A549 (cell line): Measurements from ENCODE around the gene CIART. TPM values are rescaled to one million over a fixed set of nuclear protein-coding genes. Genes with fewer than 3 reads are reported as not detected.

Source experiments
- ATAC-seq, 2 experiments: fragments of 200-7000 bp in 1 of 2; fragments of >200 bp in 1 of 2; cut with Nextera tagmentation in 1 of 2; cut with Tn5 transposase in 1 of 2; 3 replicates each; pipeline versions ENCODE4 v1.8.0 to v1.9.1; 2018 to 2020; ENCODE audit warnings: mild to moderate bottlenecking in 1 of 2, moderate library complexity in 1 of 2
- CTCF ChIA-PET: fragments of 300-600 bp; sonication (Branson Sonifier 250); formaldehyde crosslinking; extraction: SDS; loops from one replicate; lab custom pipeline; 2021; ENCODE audit warnings: antibody characterized with exemption, inconsistent platforms; lab: Yijun Ruan, JAX
- POLR2A ChIA-PET: fragments of 350-600 bp; formaldehyde crosslinking; extraction: SDS; loops from one replicate; lab custom pipeline; 2021; ENCODE audit warnings: antibody characterized with exemption, inconsistent platforms; lab: Yijun Ruan, JAX
- DNase-seq, 2 experiments: peaks; one replicate each; pipeline versions ENCODE4 v3.0.0 to v3.0.0-alpha.2; 2011 to 2016; ENCODE audit warnings: low read depth in 1 of 2, low spot score in 1 of 2
- FAIRE-seq: peaks from 2 replicates; lab custom pipeline; 2011; peaks lifted over from hg19 to GRCh38; lab: Jason Lieb, UNC
- H3K27ac ChIP-seq, 2 experiments: fragments of >200 bp; sonication (Bioruptor Twin); formaldehyde crosslinking; 3 replicates each; pipeline ENCODE4 v1.5.1; 2016 to 2017
- H3K4me1 ChIP-seq: fragments of >200 bp; sonication (Bioruptor Twin); formaldehyde crosslinking; 3 replicates; pipeline ENCODE4 v1.6.1; 2016
- H3K4me2 ChIP-seq: fragments of >200 bp; sonication (Bioruptor Twin); formaldehyde crosslinking; 3 replicates; pipeline ENCODE4 v1.6.1; 2016
- H3K4me3 ChIP-seq: fragments of >200 bp; sonication (Bioruptor Twin); formaldehyde crosslinking; 3 replicates; pipeline ENCODE4 v1.5.1; 2016
- H3K9me3 ChIP-seq: fragments of >200 bp; sonication (Bioruptor Twin); formaldehyde crosslinking; 3 replicates; pipeline ENCODE4 v1.6.1; 2016
- ATOH8 ChIP-seq: fragments of 250-450 bp; sonication (Bioruptor Pico); IDR thresholded peaks from 2 replicates; pipeline ENCODE4 v1.5.0; 2020; ENCODE audit warnings: low read depth, mild to moderate bottlenecking, moderate library complexity
- CBX2 ChIP-seq: fragments of 200-600 bp; sonication (generic); IDR thresholded peaks from 2 replicates; pipeline ENCODE4 v1.6.1; 2016; ENCODE audit warnings: low read depth, mild to moderate bottlenecking, borderline replicate concordance
- CBX8 ChIP-seq: fragments of 200-600 bp; sonication (generic); IDR thresholded peaks from 2 replicates; pipeline ENCODE4 v1.6.1; 2016
- CTCF ChIP-seq: fragments of >200 bp; sonication (Bioruptor Twin); formaldehyde crosslinking; IDR thresholded peaks from 3 replicates; pipeline ENCODE4 v1.5.1; 2016
- EHMT2 ChIP-seq: fragments of 200-600 bp; sonication (generic); IDR thresholded peaks from 2 replicates; pipeline ENCODE4 v1.6.1; 2016; ENCODE audit warnings: antibody characterized with exemption, low read depth, mild to moderate bottlenecking, moderate library complexity
- EP300 ChIP-seq, 2 experiments: fragments of >200 bp; sonication (Bioruptor Twin); formaldehyde crosslinking; IDR thresholded peaks; 2 replicates in 1 of 2; 3 replicates in 1 of 2; pipeline ENCODE4 v1.6.1; 2016 to 2017
- FOSL2 ChIP-seq, 2 experiments: fragments of 450-650 bp in 1 of 2; fragments of >200 bp in 1 of 2; sonication (Bioruptor Twin) in 1 of 2; formaldehyde crosslinking; IDR thresholded peaks; 2 replicates each; pipeline versions ENCODE4 v1.5.0 to v1.6.1; 2016 to 2020; ENCODE audit warnings: mild to moderate bottlenecking in 1 of 2, moderate library complexity in 1 of 2
- FOXS1 ChIP-seq: fragments of 250-450 bp; sonication (Bioruptor Pico); IDR thresholded peaks from 2 replicates; pipeline ENCODE4 v1.5.0; 2020; ENCODE audit warnings: mild to moderate bottlenecking, moderate library complexity
- HES2 ChIP-seq: fragments of >200 bp; sonication (Bioruptor Twin); formaldehyde crosslinking; IDR thresholded peaks from 2 replicates; pipeline ENCODE4 v1.6.1; 2016
- HOXA7 ChIP-seq: fragments of 250-450 bp; sonication (Bioruptor Pico); IDR thresholded peaks from 2 replicates; pipeline ENCODE4 v1.5.0; 2020; ENCODE audit warnings: mild to moderate bottlenecking, moderate library complexity
- JUN ChIP-seq, 2 experiments: fragments of >200 bp; sonication (Bioruptor Twin); formaldehyde crosslinking; IDR thresholded peaks; 2 replicates in 1 of 2; 3 replicates in 1 of 2; pipeline ENCODE4 v1.6.1; 2016 to 2017
- MAZ ChIP-seq: fragments of 150-350 bp; IDR thresholded peaks from 2 replicates; pipeline ENCODE4 v1.6.1; 2014; ENCODE audit warnings: antibody characterized with exemption, low read depth, low read length, borderline replicate concordance
- MYC ChIP-seq: IDR thresholded peaks from 2 replicates; pipeline ENCODE4 v1.6.1; 2012; ENCODE audit warnings: mild to moderate bottlenecking, inconsistent platforms, low read length, improper control_type of control experiment, borderline replicate concordance
- NPAS2 ChIP-seq: fragments of 250-450 bp; sonication (Bioruptor Pico); IDR thresholded peaks from 2 replicates; pipeline ENCODE4 v1.8.0; 2022; ENCODE audit warnings: mild to moderate bottlenecking, moderate library complexity, borderline replicate concordance
- NR3C1 ChIP-seq: fragments of >200 bp; sonication (Bioruptor Twin); formaldehyde crosslinking; IDR thresholded peaks from 3 replicates; pipeline ENCODE4 v1.6.1; 2017
- PHF8 ChIP-seq: fragments of 200-600 bp; sonication (generic); IDR thresholded peaks from 2 replicates; pipeline ENCODE4 v1.6.1; 2016; ENCODE audit warnings: low read depth, mild to moderate bottlenecking, antibody characterized with exemption, moderate library complexity, borderline replicate concordance
- RAD21 ChIP-seq, 2 experiments: fragments of >200 bp in 1 of 2; sonication (Bioruptor Twin) in 1 of 2; formaldehyde crosslinking in 1 of 2; IDR thresholded peaks in 1 of 2; conservative IDR thresholded peaks in 1 of 2; 2 replicates in 1 of 2; 3 replicates in 1 of 2; pipeline ENCODE4 v1.6.1; 2012 to 2018; ENCODE audit warnings: inconsistent platforms in 1 of 2
- RARB ChIP-seq: fragments of 250-450 bp; sonication (Bioruptor Pico); IDR thresholded peaks from 2 replicates; pipeline ENCODE4 v1.8.0; 2021; ENCODE audit warnings: mild to moderate bottlenecking, moderate library complexity
- REST ChIP-seq: fragments of 200-600 bp; sonication (generic); IDR thresholded peaks from 2 replicates; pipeline ENCODE4 v1.6.1; 2016; ENCODE audit warnings: antibody characterized with exemption, mild to moderate bottlenecking, moderate library complexity
- RFX5 ChIP-seq: fragments of 450-650 bp; IDR thresholded peaks from 2 replicates; pipeline ENCODE4 v1.7.1; 2014; ENCODE audit warnings: antibody characterized with exemption, mild to moderate bottlenecking, moderate library complexity
- RNF2 ChIP-seq: fragments of 200-600 bp; sonication (generic); IDR thresholded peaks from 2 replicates; pipeline ENCODE4 v1.6.1; 2016; ENCODE audit warnings: low read depth, mild to moderate bottlenecking, antibody characterized with exemption, moderate library complexity, borderline replicate concordance
- SMC3 ChIP-seq: fragments of >200 bp; sonication (Bioruptor Twin); formaldehyde crosslinking; IDR thresholded peaks from 3 replicates; pipeline ENCODE4 v1.6.1; 2018; ENCODE audit warnings: inconsistent platforms
- USF2 ChIP-seq: fragments of 450-650 bp; IDR thresholded peaks from 2 replicates; pipeline ENCODE4 v1.6.1; 2014; ENCODE audit warnings: antibody characterized with exemption
- ZC3H11A ChIP-seq: fragments of 450-650 bp; IDR thresholded peaks from 2 replicates; pipeline ENCODE4 v1.6.1; 2014; ENCODE audit warnings: antibody characterized with exemption, mild to moderate bottlenecking
- ZFP36 ChIP-seq: fragments of 450-650 bp; IDR thresholded peaks from 2 replicates; pipeline ENCODE4 v1.6.1; 2014; ENCODE audit warnings: borderline replicate concordance; ENCODE audit not compliant: partially characterized antibody
- ZSCAN20 ChIP-seq: fragments of 250-450 bp; sonication (Bioruptor Pico); IDR thresholded peaks from 2 replicates; pipeline ENCODE4 v1.8.0; 2022; ENCODE audit warnings: mild to moderate bottlenecking, moderate library complexity
- WGBS: methylation state at CpG from one replicate; pipeline ENCODE4 v1.1.6; 2017; ENCODE audit errors: missing lambda C conversion rate; 5-methylcytosine and 5-hydroxymethylcytosine counted together
- polyA plus RNA-seq, 4 experiments: library from polyadenylated mRNA; depleted of rRNA in 3 of 4; stranded (reverse); fragments of >200 nt; fragmentation: RNase III in 1 of 4; extraction: RNeasy Plus Mini Kit Qiagen cat#74134 plus additional on column Dnase treatment in 1 of 4; gene quantifications; 2 replicates in 3 of 4; 3 replicates in 1 of 4; pipeline ENCODE4 v1.2.3, GENCODE V29; 2011 to 2017

CIART gene
- polyA plus RNA-seq, 2 of the 4 experiments (the other 2 are of a cell fraction): 0.48 to 1.3 TPM

- no peak for TF ChIP-seq ZC3H11A
- no peak for TF ChIP-seq JUN (IDR thresholded peaks at IDR 0.05)
- TF ChIP-seq ATOH8 (CRISPR knock-in tag): no peak
- peak; percentile 72 to 74 for TF ChIP-seq RAD21 (conservative IDR thresholded peaks at IDR 0.05 in 1 of 2, IDR thresholded peaks at IDR 0.05 in 1 of 2)
- no peak for TF ChIP-seq CBX8
- no peak for TF ChIP-seq FOSL2 (IDR thresholded peaks at IDR 0.05)
- TF ChIP-seq FOSL2 (CRISPR knock-in tag; IDR thresholded peaks at IDR 0.05): no peak
- TF ChIP-seq RARB (CRISPR knock-in tag): no peak
- TF ChIP-seq USF2: no peak
- no peak for TF ChIP-seq EHMT2
These were observed 1.1 kb upstream of the CIART start (continued) for GRCh38 chr1:150281221-150281757.

GRCh38 chr1:150282558-150282958 is 204 bp downstream of the CIART start:
- DNase-seq (no peak), FAIRE-seq (no peak), ATAC-seq (no peak)
- TF ChIP-seq ZSCAN20 (CRISPR knock-in tag) (no peak), NPAS2 (CRISPR knock-in tag) (0 out of 2 replicates have a peak, but pooled peaks have one; percentile 3)
- H3K4me2 ChIP-seq: peak overlapping the region; percentile 95
- H3K4me3 ChIP-seq: peak overlapping the region; percentile 52
- peak overlapping the region; percentile 77 to 78; a peak in 5 of 6 replicates for H3K27ac ChIP-seq
- peaks cover 13% of the 10 kb centered on the region; the same call in 2 of the 3 replicates for H3K4me1 ChIP-seq
- H3K9me3 ChIP-seq: no peaks in the 10 kb centered on the region; the same call in 2 of the 3 replicates
- CTCF ChIA-PET: interaction anchor here (1.4 to 13.0 kb wide), 3 partner anchors 10 to 29 kb away, joined by 3 to 172 read pairs (median 6); partner anchors contain the start of gene CA14
- POLR2A ChIA-PET: no interaction called here
- 70% methylated on average over 21 of the region's 21 CpGs for WGBS

- ChIA-PET CTCF (interaction anchor here (13.0 kb wide), 1 partner anchor 30 kb away, joined by 172 read pairs; the partner anchor contains the start of gene CA14), POLR2A (no interaction called here)
- FAIRE-seq (no peak), ATAC-seq (no peak), DNase-seq (no peak)
- 96% methylated on average over 12 of the region's 12 CpGs for WGBS
- H3K4me2 ChIP-seq: no peak overlapping the region
- H3K27ac ChIP-seq: no peak overlapping the region
- peaks cover 13% of the 10 kb centered on the region; the same call in 2 of the 3 replicates for H3K4me1 ChIP-seq
- no peaks in the 10 kb centered on the region; the same call in 2 of the 3 replicates for H3K9me3 ChIP-seq
- no peak overlapping the region for H3K4me3 ChIP-seq
- TF ChIP-seq FOXS1 (no peak), ZFP36 (no peak), SMC3 (no peak), HOXA7 (no peak), MAZ (no peak), RNF2 (no peak), MYC (no peak), RFX5 (no peak), ATOH8 (CRISPR knock-in tag) (no peak), HES2 (no peak), ZC3H11A (no peak), RARB (CRISPR knock-in tag) (no peak), NR3C1 (no peak), CTCF (no peak), REST (no peak), PHF8 (no peak), EP300 (IDR thresholded peaks at IDR 0.05) (no peak), CBX2 (no peak)
These were observed 906 bp downstream of the CIART start for GRCh38 chr1:150283260-150283659.
